Kidney tubule cell (primary cell): Measurements from ENCODE around the gene MRS2.
"Not testable (repeated sequence)": the region's sequence is repeated elsewhere in the genome, so short reads cannot be mapped to it uniquely, and the experiment has no call there.

ENCODE experiments used
- DNase-seq: peaks from one replicate; pipeline ENCODE4 v3.0.0-alpha.2; 2018; ENCODE audit warnings: low spot score

Gene MRS2

DNA sequence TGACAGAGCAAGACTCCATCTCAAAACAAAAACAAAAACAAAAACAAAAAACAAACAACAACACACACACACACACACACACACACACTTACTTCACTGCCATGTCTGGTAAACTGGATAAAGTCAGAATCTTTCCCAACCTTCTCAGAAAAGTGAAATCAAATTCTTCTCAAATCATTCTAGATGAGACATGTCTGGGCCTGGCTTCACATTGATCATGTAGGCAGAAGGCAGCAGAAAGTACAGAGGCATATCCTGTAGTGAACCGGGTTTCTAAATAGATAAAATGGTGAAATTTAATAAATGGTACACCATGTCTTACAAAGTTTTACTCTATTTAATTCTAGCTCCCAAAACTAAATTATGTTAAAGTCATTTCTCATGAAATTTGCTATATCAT is 14.9 kb upstream of the MRS2 start:
- DNase-seq, result no peak

DNA sequence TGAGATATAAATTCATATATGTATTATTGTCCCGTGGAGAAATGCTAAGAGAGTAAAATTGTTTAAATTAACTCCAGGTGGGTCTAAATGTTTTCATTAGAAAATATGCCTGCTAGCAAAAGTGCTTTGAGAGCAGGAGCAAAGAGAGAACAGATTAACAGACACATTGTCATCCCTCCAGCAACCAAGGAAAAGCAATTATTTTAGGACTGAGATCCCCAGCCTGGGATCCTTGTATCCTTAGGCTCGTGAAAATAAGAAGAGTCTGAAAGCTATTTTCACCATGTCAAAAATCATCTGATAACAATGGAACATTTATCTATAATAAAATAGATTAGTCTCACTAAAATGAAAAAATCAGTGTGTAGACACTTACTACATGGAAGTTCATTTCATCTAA is 11.5 kb upstream of the MRS2 start:
- no peak for DNase-seq

DNA sequence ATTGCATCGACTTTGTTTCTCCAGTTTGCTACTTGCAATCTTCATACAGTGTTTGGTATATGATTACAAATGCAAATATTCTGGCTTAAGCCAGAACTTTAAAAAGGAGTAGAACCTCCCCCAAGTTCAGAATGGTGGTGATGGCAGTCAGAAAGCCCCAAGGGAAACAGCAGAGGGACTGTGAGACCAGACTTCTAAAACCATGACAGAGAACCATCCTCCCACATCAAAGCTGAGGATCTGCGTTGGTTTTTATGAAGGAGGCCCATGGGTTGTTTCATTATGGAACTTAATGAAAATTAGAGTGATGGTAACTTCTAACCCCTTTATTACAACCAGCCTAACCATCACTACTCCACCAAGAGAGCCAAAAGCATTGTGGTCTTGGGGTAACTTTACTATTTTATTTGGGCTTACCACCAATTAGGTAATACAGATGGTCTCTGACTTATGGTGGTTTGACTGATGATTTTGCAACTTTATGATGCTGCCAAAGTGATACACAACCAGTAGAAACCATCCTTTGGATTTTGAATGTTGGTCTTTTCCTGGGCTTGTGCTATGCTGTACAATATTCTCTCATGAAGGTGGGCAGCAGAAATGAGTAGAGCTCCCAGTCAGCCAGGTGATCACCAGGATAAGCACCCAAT is 10.9 kb upstream of the MRS2 start:
- DNase-seq, result no peak

DNA sequence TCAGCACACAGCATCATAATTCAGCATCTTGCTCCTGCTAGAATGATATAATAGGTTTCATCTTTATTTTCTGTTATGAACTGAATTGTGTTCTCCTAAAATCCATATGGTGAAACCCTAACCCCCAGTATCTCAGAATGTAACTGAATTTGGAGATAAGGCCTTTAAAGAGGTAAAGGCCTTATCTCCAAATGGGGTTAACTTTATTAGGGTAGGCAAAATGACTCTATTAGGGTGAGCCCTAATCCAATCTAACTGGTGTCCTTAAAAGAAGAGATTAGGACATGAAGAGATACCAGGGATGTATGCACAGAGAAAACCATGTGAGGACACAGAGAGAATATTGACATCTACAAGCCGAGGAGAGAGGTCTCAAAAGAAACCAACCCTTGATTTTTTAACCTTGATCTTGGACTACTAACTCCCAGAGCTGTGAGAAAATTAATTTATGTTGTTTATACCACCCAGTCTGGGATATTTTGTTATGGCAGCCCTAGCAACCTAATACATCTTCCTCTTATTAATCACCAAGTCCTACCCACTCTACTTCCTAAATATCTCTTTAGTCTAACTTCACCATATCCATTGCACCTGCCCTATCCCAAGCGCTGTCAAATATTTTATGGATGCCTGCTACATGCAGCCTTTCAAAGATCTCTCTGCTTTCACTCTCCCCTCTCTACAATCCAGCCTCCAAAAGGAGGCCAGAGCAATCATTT is 8.5 kb upstream of the MRS2 start:
- no peak for DNase-seq

DNA sequence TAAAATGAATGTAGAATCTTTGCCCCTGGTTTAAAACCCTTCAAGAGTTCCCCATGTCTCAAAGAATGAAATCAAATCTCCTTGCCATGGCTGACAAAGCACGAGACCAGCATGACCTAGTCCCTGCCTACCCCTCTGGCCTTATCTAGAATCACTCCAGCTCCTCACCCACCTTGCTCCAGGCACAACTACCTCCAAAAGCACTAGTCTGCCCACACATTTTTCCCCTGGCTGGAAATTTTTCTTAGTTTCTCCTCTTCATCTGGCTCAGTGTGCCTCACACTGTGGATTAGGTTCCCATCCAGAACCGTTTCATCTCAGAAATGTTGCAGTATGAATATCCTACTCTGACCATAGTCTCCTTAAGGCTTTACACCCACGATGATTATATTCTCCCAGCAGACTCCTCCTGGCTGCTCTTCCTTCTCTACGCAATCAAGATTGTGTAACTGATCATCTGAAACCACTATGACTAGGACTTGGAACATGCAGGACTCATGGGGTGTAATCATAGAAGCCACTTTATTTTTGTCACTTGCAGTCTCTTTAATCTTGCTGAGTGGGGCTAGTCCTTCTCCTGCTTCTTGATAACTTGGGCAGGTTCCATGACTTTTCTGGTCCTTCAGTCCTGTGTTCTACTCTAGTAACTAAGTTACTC is 7.8 kb upstream of the MRS2 start:
- peak; percentile 77 for DNase-seq

DNA sequence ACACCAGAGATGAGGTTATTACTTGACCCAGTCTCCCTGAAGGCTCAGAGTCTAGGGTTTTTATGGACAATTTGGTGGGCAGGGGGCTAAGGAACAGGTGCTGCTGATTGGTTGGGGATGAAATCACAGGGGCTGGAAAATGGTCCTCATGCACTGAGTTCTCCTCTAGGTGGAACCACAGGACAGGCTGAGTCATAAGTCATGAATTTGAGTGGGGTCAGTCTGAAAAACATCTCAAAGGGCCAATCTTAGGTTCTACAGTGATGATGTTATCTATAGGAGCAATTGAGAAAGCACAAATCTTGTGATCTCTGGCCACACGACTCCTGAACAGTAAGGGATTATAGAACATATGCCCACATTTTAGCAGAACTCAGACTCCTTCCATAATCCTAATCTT is 5.9 kb upstream of the MRS2 start:
- DNase-seq, result no peak

DNA sequence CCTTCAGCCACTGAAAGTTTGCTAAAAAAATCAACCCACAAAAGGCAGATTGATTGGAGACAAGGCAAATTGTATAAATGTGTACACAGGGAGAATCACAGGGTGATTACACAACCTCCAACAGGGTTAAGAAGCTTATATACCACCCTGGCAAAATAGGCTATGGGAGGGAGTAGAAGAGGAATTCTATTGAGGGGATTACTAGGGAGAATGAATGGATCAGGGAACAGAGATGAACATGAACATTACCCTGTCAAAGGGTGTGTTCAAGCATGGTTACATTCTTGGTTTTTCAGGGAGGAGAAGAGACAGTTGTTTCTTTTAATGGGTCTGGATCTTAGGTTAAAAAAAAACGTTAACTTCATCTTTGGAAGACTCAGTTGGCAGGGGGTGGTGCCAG is 5.1 kb upstream of the MRS2 start:
- no peak for DNase-seq

DNA sequence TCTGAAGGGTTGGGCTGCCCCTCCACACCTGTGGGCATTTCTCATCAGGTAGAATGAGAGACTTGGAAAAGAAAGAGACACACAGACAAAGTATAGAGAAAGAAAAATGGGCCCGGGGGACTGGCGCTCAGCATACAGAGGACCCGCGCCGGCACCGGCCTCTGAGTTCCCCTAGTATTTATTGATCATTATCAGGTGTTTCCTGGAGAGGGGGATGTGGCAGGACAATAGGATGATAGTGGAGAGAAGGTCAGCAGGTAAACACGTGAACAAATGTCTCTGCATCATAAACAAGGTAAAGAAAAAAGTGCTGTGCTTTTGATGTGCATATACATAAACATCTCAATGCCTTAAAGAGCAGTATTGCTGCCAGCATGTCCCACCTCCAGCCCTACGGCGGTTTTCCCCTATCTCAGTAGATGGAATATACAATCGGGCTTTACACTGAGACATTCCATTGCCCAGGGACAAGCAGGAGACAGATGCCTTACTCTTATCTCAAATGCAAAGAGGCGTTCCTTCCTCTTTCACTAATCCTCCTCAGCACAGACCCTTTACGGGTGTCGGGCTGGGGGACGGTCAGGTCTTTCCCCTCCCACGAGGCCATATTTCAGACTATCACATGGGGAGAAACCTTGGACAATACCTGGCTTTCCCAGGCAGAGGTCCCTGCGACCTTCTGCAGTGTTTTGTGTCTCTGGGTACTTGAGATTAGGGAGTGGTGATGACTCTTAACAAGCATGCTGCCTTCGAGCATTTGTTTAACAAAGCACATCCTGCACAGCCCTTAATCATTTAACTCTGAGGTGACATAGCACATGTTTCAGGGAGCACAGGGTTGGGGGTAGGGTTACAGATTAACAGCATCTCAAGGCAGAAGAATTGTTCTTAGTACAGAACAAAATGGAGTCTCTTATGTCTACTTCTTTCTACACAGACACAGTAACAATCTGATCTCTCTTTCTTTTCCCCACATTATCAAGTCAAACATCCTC is 2.4 kb upstream of the MRS2 start:
- DNase-seq, result peak; percentile 68

DNA sequence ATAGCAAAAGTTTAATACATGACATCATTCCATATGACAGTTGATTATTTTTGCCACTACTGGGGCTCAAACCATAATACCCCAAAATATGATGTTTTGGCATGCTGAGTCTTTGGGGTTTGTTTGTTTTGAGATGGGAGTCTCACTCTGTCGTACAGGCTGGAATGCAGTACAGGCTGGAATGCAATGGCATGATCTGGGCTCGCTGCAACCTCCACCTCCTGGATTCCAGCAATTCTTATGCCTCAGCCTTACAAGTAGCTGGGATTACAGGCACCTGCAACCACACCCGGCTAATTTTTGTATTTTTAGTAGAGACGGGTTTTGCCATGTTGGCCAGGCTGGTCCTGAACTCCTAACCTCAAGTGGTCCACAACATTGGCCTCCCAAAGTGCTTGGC is 1.3 kb upstream of the MRS2 start:
- DNase-seq, result peak; percentile 46

DNA sequence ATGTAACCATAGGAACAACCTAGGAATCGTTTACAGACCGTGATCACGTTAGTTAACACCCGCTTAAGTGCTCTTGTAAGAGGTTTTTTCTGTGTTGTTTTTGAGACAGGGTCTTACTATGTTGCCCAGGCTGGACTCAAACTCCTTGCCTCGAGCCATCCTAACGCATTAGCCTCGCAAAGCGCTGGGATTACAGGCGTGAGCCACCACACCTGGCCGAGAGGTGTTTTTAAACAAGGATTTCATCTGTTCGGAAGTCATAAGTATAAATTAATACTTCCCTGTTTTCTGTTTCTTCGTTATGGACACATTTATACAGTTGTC is 727 bp downstream of the MRS2 start:
- DNase-seq, result no peak

DNA sequence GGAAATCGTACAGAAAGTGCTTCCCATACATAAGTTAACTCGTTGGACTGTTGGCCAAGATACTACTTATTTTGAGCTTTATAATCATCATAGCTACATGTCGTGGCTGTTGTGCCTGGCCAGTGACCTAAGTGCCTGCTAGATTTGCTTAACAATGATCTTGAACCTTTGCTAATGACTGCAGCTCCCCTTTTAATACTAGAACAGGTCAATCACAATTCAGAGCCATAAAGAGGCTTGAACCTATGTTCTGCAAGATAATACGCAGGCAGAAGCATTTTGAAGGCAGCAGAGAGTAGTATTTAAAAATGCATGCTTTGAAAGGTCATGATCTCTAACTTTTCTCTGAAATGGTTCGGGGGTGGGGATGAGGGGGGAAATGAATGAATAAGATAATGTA is 2.5 kb downstream of the MRS2 start:
- no peak for DNase-seq

DNA sequence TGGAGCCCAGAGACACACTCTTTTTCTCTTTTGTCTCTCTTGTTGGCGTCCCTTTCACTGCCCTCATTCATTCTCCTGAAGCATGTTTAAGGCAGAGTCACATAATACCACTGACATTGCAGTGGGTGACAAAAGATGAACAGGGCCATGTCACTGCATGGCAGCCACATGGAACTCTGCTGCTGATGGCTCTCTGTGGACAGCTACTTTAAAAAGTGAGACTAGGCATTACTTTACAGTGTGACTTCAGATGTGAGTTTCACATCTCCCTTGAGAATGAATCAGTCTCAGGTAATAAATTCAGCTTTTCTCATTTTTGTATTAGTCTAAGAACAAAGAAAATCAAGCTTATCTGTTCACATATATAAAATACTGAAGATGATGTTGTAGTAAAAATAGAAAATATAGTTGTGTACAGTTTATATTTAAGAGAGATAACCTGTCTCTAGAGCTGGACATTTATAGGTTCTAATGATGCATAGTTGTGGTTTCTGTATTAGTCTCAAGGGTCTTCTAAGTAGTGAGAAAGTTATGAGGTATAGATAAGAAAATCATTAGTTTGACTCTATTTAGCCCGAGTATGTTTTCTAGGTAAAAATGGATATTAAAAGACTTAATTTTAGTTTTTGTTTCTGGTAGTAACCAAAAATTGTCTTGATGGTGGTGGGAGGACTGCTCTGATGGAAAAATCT is 6.1 kb downstream of the MRS2 start:
- no peak for DNase-seq

DNA sequence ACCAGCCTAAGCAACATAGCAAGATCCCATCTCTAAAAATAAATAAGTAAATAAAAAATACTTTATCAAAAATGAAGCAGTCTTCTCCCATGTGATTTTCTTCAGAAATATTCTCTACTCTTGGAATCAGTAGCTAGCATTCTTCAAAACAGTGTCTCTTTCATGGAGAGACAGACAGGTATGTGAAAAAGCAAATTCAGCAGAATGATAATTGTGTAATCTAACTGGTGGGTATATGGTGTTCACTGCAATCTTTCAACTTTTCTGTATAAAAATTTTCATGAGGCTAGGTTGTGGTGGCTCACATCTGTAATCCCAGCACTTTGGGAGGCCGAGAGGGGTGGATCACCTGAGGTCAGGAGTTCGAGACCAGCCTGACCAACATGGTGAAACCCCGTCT is 7.9 kb downstream of the MRS2 start:
- no peak for DNase-seq

DNA sequence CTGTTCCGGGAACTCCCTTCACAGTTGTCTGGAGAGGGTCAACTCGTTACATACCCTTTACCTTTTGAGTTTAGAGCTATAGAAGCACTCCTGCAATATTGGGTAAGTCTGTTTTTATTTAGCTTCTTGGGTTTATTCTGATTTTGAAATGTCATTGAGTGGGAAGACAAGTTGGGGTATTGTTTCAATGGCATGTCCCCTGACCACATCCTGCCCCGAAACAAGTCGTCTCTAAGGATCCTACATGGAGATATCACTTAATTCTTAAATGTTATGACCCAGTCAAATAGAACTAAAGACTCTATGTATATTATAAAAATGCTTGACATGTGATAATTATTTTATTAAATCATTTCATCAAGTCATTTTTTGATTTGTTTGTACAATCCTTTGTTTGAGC is 9.6 kb downstream of the MRS2 start:
- DNase-seq, result no peak

DNA sequence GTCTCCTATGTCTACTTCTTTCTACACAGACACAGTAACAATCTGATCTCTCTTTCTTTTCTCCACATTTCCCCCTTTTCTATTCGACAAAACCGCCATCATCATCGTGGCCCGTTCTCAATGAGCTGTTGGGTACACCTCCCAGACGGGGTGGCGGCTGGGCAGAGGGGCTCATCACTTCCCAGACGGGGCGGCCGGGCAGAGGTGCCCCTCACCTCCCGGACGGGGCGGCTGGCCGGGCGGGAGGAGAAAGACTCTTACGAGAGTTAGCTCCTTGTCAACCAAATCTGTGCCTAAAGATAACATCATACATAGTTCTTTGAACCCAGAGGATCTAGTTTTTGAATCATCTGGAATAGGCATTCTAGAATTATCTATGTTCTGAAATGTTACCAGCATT is 11.8 kb downstream of the MRS2 start:
- not testable (repeated sequence) for DNase-seq

DNA sequence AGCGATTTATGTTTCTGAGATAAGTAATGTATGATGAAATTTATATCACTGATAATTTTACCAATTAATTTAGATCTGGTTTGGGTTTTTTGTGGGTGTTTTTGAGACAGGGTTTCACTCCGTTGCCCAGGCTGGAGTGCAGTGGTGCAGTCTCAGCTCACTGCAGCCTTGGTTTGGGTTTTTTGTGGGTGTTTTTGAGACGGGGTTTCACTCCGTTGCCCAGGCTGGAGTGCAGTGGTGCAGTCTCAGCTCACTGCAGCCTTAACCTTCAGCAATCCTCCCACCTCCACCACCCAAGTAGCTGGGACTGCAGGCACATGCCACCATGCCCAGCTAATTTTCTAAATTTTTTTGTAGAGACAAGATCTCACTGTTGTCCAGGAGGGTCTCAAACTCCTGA is 13.0 kb downstream of the MRS2 start:
- no peak for DNase-seq

DNA sequence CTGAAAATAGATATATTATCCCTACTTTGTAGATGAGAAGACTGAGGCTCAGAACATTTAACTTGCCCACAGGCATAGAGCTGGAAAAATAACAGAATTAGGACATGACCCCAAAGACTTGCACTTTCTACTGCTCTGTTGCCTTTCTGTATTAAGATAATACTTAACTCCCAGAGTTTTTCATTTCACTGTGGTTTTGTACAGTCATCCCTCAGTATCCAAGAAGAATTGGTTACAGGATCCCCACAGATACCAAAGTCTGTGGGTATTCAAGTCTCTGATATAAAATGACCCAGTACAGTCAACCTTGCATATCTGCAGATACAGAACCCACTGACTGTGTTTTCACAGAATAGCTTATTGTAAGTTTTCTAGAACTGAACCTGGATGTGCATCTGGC is 16.8 kb downstream of the MRS2 start:
- peak; percentile 48 for DNase-seq

DNA sequence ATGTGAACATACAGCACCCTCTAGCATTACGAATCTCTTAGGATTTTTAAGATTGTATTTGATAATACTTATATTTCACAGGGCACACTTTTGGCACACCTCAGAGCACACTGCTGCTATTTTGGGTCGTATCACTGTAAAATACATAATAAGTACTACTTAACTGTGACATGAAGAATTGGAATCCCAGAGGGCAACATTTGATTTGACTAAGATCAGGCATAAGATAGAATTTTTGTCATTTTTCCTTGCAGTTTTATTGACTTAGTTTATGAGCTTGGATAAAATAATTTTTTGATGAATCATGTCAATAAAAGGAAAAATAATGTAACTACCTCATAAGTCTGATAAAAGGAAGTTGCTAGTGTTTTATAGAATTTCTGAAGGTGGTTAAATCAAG is 22.4 kb downstream of the MRS2 start:
- no peak for DNase-seq

DNA sequence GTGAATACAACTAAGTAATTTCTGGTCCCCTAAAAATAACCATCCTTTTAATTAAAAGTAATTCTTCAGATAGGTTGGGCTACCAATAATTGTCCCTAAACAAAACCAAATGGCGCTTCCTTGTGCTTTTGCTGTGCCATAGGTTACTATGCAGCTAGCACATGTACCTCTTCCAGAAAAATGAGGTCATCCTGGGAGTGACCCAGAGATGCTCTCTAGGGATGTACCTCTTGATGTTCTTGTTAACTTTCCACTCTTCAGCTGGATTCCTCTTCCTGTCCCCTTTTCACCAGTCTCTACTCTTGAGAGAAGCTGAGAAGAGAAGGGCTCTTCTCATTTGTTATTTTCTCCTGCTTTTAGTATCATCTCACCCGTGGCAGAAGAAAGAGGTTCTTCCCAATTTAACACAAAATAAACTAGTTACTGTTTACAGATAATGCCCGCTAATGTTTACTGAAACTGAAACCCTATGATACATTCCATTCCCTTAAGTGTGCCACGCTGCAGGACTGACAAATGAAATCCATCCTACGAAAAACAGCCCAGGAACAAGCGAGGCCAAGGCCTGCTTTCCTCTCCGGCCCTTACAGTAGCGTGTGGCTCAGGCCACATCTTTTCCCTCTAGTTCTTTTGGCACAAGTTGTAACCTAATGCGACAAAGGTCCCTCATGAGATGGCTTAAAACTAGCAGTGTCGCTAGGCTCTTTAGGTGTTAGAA is 24.2 kb downstream of the MRS2 start:
- DNase-seq, result no peak

DNA sequence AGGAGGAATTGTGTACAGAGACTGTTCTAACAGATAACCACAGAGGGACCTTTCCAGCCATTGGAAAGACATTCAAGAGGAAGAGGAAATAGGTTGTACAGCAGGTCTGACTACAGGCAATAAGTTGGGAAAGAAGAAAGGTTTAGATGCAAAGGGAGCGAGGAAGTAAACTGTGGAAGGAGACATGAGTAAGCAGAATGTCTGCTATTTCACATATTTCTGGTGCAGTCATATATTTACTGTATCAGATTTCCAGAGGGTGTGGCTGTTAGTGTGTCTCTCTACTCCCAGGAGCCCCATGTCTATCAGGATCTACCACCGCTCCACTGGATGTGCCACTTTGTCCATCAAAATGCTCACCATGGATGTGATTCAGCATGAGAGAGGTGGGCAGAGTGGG is 25.9 kb downstream of the MRS2 start:
- DNase-seq, result peak; percentile 34

DNA sequence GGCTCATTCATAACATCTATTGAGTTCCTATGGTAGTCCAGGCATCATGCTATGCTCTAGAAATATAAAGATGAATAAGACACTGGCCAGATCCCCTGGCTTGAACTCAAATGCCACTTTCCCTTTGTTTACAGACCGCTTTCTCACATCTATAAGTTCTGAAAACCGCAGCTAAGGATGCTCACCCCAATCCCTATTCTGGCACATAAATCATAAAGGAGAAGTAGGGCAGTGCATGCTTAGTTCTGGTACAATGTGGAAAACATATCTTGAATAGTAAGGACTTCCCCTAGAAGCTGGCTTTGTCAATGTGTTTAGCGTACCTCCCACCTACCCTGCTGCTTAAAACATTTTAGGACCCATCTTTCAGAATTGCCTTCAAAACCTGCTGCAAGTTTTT is 26.4 kb downstream of the MRS2 start:
- DNase-seq, result no peak
